Adrenal gland (tissue), 5 donors: ENCODE measurements around the gene IGDCC3.

Experiments used
- POLR2A ChIP-seq, 2 donors: fragments of 450-650 bp; IDR thresholded peaks; one replicate each; pipeline ENCODE4 v1.6.1; 2017; ENCODE audit warnings: antibody characterized with exemption in 2 of 2, mild to moderate bottlenecking in 2 of 2, moderate library complexity in 1 of 2
- TF ChIP-seq, protein P1 (sequence below), 6 experiments: fragments of 450-650 bp in 4 of 6; fragments of 200-600 bp in 2 of 6; sonication (generic) in 1 of 6; IDR thresholded peaks; 1 replicate in 5 of 6; 2 replicates in 1 of 6; pipeline versions ENCODE4 v1.5.1 to v1.8.0; 2016 to 2021; ENCODE audit warnings: antibody characterized with exemption in 6 of 6, mild to moderate bottlenecking in 2 of 6, moderate library complexity in 1 of 6
- donor health status: DM: no; HTN: no; CAD: no.

GRCh38 chr15:65391732-65392131 is 13.9 kb upstream of the IGDCC3 start:
- TF ChIP-seq POLR2A (IDR thresholded peaks at IDR 0.05): no peak
- TF ChIP-seq, protein P1, sequence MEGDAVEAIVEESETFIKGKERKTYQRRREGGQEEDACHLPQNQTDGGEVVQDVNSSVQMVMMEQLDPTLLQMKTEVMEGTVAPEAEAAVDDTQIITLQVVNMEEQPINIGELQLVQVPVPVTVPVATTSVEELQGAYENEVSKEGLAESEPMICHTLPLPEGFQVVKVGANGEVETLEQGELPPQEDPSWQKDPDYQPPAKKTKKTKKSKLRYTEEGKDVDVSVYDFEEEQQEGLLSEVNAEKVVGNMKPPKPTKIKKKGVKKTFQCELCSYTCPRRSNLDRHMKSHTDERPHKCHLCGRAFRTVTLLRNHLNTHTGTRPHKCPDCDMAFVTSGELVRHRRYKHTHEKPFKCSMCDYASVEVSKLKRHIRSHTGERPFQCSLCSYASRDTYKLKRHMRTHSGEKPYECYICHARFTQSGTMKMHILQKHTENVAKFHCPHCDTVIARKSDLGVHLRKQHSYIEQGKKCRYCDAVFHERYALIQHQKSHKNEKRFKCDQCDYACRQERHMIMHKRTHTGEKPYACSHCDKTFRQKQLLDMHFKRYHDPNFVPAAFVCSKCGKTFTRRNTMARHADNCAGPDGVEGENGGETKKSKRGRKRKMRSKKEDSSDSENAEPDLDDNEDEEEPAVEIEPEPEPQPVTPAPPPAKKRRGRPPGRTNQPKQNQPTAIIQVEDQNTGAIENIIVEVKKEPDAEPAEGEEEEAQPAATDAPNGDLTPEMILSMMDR (IDR thresholded peaks at IDR 0.05): no peak
